ENCODE results near the gene FAM118B.

- TF ChIP-seq CTCF (conservative IDR thresholded peaks at IDR 0.05 in 1 of 2, IDR thresholded peaks at IDR 0.05 in 1 of 2; ENCODE audit: low read depth in 1 of 2, low read length in 2 of 2) (peak; percentile 9 to 38), EZH2 (IDR thresholded peaks at IDR 0.05; ENCODE audit: low read length, missing control alignments) (no peak)
Observed at GRCh38 chr11:126186708-126187529, 24.7 kb upstream of the FAM118B start.
